Activated effector memory CD4-positive, alpha-beta T cell treated with Interleukin-2 at 50 U/mL for 16 hours (primary cell): ENCODE results near the gene SCMH1.

ENCODE experiments used
- DNase-seq: peaks from one replicate; pipeline ENCODE4 v3.0.0-alpha.2; 2020

Gene SCMH1

DNA sequence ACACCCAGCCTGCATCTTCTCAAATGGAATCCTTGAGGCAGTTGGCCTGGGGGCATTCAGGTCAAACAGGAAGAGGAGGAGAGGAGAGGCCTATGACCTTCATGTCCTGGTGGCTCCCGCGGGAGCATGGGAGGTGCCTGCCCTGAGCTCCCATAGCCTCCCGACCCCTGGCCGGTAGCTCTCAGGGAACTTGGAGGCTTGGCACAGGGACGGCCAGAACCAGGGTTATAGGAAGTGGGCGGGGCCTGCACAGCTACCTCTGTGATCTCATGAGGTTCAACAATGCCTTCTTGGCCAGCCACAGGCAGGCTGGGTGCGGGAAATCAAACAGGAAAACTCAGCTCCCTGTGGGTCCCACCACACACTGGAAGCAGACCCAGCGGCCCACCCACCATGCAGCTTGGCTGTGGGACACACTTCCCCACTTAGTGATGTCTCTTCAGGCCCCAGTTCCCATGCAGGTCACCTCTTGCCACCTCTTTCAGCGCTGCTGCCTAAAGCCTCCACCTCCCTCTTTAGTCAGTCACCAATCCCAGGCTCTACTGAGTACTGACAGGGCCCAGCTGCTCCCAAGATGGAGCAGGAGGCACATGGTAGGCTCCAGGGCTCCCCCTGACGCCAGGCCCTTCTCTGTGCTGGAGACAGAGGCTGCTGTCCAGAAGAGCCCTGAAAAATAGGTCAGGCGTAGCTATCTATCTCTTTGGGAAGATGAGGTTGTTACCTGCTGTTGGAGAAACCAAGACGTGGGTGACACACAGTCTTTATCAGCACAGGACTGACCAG, 220.4 kb downstream of the SCMH1 start, which contains the start of gene SLFNL1:
Gene SLFNL1 (minus strand): TSS at position 200 of the 783 bp plus-strand sequence. CDS start 1,065 bp downstream, outside the sequence.
- no peak for DNase-seq

DNA sequence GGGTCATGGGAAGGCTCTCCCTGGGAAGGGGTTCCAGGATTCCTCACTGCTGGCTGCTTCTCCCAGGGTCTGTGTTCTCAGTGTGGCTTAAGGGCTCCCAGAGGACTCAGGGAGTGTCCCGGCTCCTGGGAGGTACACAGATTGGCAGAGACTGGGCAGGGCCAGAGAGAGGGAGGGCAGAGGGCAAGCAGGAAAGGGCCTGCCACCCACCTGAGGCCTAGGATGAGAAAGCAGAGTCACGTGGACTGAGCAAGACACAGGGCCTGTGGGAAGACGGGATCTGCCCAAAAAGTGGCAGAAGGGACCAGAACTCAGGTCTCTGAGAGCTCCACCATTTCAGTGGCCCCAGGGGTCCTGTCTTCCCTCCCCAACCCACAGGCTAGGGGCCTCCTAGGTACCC, 221.5 kb downstream of the SCMH1 start:
- DNase-seq: no peak

DNA sequence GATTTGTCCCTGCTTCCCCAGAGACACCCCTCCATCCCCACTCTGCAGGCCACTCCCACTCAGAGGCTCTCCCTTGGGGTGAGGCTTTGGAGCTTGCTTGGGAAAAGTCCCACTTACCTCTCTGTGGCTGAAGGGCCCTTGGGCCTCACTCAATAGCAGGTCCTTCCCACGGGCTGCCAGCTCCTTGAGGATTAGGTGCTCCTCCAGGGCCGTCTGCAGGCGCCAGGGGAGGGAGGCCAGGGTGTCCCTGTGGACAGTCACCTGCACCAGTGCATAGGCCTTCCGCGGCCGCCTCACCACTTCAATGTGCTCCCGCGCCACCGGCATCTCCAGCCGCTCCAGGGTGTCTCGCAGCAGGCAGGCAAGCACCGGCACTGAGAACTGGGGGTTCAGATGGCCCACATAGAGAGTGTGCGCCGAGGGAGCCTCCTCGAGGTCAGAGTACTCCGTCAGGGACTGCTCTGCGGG, 222.0 kb downstream of the SCMH1 start:
- no peak for DNase-seq

DNA sequence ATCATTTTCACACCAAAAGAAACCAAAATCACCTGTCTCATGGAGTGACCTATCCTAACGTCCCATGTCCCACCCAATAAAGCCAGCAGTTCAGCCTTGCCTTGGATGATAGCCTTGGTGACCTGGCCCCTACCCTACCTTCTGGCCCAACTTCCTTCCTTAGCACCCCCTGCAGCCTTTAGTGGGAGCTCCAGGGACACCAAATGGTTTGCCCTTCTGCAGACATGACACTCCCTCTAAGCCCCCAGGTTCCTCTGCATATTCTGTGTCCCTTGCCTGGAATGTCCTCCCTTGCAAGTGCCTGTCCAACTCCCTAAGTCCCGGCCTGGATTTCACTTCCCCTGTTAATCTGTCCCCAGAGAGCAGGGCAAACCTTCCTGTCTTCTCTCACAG, 222.8 kb downstream of the SCMH1 start:
- no peak for DNase-seq

DNA sequence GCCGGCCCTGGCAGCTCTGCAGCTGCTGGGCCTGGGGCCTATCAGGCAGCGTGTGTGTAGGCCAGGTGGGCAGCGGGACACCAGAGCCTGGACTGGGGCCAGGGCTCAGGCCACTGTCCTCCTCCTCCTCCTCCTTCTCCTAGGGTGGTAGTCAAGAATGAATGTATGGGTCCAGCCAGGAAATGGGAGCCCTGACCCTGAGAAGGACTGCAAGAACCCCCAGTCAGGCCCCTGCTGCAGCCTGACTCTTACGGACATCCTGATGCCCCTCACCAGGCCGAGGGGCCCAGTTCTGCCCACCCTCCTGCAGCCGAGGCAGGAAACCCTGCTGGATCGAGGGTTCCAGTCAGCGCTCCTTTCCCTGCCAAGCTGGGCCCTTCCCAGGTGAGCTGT, 224.1 kb downstream of the SCMH1 start:
- DNase-seq: no peak

DNA sequence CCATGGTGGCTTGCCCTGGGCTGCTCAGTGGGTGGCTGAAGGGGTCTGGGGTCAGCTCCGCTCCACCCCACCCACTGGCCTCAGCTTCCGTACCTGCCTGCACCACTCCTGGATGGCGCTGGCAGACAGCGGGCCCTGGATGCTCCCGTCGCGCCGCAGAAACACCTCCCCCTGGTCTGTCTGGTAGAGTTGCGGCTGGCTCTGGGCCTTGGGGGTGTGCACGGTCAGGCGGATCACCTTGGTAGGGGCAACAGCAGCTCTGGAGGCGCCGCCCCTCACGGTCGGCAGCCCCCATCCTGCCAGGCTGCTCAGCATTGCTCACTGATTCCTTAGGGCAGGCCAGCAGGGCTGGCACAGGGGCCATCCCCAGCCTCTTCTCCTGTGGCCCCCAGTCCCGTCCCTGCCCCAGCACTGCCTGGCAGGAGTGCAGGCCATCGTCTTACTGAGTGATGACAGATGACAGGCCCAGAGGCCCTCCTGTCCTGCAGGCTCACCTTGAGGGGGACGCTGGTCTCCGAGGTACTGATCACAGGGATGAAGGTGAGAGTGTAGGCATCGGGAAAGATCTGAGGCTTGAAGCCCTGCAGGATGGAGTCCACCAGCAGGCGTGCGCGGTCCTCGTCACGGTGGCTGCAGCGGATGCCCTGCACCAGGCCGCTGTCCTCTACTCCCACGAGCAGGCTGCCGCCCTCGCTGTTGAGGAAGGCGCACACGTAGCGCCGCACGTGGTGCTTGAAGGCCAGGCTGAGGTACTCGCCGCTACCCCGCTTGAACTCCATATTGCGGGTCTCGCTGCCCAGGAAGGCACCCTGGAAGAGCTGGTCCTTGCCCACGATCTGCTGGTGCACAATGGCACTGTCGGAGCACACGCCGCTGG, 224.7 kb downstream of the SCMH1 start:
- no peak for DNase-seq

DNA sequence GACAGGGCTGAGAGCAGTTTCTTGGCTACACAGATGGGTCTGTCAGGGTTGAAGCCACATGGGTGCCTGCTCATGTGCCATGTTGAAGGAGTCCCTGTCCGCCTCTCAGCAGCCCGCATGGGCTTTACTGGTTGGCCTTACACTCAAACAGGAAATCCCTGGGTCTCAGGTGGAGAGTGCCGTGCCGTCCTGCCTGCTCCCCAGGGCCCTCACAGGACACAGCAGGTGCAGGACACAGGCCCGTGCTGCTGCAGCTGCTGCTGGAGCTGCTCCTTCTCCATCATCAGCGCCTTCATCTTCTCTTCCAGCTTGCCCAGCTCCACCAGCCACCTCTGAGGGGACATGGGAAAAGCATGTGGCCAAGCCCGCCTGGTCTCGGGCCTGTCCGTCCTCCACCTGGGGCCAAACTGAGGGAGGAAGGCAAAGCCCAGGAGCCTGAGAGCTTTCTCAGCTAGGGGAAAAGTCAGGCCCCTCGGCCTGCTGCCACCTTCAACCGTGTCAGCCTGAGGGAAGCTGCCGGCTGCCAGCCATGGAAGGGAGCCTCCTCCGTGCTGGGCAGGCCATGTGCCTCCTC, 226.1 kb downstream of the SCMH1 start:
- no peak for DNase-seq

DNA sequence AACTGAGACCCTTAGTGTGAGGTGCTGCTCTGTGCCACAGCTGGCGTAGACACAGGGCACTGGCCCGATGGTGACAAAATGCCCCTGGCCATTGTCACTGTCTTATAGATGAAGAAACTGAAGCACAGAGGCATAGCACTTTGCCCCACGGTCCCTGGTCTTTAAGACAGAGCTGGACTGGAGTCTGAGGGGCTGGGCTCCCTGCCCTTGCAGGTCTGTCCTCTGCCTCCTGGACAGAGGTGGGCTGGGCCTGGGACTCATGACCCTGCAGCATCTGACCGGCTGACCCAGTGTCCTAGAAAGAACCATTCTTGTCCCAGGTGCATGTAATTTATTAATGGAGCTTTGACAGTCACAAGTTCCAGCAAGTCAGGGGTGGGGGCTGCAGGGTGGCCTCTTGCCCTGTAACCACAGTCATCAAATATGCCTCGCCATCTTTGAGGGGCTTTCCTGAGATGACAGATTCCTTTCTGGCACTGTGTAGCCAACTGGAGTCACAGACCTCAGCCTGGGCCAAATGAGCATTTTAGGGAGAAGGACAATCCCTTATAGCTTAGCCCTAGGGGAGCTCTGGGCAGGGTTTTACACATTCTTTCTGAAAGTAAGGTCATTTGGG, 226.7 kb downstream of the SCMH1 start:
- DNase-seq: no peak

DNA sequence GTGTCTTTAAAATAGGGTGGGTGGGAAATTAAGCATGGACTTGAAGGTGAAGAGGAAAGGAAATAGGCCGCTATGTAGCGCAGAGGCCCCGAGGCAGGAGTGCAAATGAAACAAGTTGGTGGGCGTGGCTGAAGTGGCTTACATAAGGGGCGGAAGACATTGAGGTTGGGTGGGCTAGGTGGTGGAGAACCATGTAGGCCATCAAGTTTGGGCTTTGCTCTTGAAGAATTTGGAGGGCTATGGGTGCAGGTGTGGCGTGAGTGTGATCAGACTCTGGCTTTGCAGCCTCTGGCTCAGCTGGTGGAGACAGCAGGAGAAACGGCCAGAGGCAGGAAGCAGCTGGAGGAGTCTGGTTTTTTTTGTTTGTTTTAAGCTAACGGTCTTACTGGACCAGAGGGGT, 227.2 kb downstream of the SCMH1 start:
- no peak for DNase-seq

DNA sequence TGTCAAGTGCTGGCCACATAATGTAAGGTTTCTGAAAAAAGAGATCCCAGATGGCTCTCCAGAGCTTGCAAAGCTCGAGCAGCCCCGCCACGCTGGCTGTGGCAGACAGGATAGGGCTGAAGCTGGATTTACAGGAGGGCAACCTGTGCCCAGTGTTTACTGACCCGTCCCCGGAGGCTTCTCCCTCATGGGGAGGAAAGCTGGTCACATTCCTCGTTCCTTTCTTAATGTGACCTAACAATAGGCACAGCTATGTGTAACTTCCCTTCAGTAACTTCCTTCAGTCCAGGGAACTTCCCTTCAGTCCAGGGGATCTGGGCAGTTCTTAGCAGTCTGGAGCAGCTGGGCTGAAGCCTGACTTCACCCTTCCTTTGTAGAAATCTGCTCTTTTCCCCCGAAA, 228.3 kb downstream of the SCMH1 start:
- DNase-seq: no peak

DNA sequence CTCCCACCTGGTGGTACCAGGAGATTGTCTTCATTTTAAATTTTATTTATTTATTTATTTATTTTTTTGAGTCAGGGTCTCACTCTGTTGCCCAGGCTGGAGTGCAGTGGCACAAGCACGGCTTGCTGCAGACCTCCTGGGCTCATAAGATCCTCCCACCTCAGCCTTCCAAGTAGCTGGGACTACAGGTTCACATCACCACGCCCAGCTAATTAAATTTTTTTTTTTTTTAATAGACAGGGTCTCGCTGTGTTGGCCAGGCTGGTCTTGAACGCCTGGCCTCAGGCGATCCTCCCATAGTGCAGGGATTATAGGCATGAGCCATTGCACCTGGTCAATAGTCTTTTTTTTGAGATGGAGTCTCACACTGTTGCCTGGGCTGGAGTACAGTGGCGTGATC, 229.1 kb downstream of the SCMH1 start:
- no peak for DNase-seq

DNA sequence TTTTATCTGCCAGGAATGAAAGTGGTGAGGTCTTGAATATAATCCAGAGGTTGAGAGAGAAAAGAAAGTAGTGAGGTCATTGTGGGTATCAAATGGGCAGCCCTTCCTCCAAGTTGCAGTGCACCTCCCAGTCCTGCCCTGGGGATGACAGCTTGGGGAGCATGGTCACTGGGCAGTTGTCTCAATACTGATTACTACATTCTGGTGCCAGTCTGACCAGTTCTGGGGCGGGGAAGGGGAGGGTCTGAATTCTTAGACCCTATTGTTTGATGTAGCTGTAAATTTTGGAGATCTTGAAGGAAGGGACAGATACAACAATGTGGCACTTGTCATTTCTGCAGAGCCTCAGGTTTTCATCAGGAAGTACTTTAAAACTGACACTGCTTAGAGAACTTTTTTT, 231.8 kb downstream of the SCMH1 start:
- no peak for DNase-seq

DNA sequence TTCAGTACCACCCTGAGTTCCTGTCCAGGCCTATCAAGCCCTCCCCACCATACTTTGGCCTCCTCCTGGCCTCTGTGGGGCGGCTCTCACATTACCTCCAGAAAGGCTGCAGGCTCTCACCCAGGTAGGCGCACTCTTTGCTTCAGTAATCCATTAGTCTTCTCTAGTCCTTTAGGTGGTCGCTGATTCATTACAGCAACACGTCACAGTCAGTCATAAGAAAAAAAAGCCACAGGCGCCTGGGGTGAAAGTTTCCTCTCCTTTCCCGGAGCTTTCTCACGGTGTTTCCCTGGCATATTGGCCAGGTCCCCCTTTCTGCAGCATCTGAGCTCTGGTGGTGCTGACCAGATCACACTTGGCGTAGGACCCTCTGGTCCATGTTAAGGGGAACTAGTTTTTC, 232.6 kb downstream of the SCMH1 start:
- DNase-seq: no peak

DNA sequence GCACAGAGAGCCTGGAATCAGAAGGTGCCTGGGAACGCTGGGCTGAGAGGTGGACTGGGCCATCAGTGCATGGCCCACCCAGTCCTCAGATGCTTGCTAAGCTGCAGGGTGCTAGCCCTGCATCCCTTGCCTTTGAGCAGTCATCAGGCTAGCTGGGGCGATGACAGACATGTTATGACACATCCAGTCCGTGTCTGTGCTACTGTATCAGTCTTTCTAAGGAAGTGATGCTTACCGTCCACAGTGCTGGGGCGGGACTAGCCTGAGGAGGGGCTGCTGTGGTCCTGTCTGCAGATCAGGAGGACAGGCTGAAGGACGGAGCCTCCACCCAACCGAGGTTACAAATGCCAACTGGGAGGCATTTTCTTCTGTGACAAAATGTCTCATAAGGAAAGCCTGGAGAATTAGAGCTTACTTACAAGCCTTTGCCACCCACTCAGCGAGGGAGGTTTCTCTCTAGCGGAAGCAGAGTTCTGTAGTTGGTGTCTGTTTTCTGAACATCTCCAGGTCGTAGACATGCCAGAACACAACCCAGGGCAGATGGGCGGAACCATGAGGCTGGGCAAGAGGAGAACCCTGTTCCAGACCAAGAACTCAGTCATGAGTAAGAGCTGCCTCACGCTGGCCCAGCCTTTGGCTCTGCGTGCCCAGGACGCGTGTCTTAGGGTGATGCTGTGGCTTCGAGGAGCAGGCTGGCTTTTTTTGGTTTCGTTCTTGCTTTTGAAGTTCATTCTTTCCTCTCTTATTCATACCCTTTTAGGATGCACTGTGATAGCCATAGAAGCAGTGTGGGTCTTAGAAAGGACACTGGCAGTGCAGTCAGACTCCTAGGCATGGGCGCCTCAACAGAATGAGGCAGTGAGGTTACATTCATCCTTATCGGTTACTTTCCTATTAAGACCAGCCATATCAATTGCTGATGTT, 234.9 kb downstream of the SCMH1 start:
- no peak for DNase-seq

DNA sequence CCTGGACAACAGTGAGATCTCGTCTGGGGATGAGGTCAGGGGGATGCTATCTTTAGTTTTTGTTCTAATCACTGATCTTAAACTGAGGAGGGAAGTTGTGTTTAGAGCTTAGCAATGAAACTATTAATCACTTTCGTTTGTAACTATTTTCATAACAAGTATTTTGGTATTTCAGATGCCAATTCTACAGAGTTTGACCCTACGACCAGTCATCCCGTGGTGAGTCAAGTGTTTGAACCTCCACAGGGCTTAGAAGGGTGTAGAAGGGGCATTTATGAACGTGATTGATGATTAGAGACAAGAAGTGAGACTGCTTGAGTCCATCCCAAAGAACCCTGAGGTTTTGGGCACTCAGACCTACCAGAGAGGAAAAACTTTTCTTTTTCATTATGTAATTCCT, 236.2 kb downstream of the SCMH1 start:
- no peak for DNase-seq

DNA sequence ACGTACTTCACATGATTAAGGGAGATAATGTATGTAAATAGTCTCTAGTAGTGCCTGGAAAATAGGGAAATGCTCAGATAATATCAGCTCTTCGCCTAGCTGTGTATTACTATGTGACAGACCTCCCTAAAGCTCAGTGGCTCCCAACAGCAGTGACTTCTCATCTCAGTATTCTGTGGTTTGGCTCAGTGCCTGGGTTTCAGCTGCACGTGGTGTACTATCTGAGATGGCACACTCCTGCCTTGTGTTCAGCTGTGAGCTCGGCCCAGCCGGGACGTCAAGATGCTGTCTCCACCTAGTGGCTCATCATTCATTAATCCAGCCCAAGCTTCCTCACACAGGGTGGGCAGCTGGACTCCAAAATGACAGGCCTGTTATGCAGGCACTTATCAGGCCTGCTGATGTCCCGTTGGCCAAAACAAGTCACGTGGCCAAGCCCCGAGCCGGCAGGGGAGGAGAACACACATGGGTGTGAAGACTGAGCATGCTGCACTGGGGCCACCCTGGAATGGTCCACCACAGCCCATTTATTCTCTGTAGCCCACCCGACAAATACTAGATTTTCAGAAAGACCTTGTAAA, 238.4 kb downstream of the SCMH1 start:
- peak; percentile 76 for DNase-seq

DNA sequence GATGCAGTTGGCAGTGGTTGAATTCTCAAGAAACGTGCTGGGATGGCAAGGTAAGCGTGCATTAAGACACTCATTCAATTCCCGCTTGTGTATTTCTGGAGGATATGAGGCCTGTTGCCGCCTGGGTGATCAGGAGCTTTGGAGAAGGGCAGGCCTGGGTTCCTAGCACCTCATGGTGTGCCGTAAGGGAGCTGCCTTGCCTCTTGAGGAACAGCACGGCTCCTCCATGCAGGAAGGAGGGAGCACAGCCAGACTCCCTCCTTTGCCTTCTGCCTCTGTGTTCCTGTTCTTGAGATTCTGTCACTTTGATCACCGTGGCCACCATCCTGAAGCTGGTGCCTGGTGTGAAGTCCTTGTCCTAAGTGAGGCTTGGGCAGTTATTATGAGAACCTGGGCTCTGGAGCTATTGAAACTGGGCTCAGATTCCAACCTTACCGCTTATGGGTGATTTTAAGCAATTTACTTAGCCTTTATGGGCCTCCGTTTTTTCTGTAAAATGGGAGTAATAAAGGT, 238.9 kb downstream of the SCMH1 start:
- DNase-seq: no peak

DNA sequence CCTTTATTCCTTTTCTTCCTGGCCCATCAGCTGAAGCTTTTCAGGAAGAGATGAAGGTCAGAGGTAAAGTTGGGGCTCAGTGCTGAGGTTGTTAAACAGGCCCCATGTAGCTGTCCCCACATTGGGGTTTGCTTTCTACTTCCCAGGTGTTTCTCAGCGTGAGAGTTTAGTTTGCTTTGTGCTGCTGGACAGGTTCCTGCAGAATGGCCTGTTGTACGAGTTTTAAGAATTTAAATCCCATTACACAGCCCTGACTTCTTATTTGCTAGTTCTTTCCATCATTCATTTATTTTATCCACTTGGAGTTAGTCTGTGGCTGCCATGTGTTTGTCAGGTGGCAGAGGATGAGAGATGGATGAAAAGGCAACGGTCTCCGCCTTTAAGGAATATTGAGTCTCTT, 243.4 kb downstream of the SCMH1 start:
- no peak for DNase-seq

DNA sequence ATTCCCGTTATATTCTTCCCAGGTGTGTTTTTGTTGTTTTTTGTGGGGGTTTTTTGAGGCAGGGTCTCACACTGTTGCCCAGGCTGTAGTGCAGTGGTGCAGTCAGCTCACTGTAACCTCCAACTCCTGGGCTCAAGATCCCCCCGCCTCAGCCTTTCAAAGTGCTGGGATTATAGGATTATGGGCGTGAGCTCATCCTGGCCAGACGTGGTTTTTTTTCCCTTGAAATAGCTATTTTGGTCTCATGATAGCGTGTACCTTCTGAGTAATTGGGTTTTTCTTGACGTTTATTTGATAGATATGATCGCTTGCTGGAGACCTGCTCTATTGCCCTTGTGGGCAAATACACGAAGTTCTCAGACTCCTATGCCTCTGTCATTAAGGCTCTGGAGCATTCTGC, 245.0 kb downstream of the SCMH1 start:
- DNase-seq: no peak

DNA sequence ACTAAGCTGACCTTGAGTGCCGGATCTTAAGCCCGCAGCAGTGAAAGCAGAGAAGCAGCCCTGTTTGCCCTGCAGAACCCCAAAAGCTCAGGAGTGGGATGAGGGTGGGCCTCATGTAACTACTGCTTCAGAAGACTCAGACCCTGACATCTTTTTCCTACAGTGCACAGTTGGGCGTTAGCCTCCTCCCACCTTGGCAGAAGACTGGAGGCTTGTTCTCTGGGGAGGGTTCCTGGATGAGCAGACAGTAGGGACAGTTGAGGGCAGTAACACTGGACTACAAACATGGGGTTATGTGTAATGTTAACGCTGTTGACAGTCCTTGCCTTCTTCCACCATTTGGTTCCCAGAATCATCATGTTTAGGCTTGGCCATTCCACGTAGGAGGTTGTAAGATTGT, 253.0 kb downstream of the SCMH1 start:
- no peak for DNase-seq

DNA sequence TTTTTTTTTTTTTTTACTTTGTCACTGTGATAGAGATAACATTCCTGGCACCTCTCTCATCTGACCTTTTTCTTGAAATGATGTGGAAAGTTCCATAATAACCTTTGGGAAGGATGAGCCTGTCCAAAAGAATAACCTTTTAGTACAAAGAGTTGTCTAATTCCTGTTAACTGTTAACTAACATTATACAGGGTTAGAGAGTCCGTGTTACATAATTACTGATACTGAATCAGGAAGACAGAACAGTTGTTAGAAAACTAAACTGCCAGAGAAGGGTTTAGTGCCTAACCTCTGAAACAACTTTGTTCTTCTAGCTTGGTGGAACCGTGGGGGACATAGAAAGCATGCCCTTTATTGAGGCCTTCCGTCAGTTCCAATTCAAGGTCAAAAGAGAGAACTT, 253.8 kb downstream of the SCMH1 start:
- DNase-seq: no peak
